Hepatic stellate cell (primary cell): ENCODE results near the gene NTN4.
"Not testable (repeated sequence)": the region's sequence is repeated elsewhere in the genome, so short reads cannot be mapped to it uniquely, and the experiment has no call there.

ENCODE experiments used
- DNase-seq: peaks from one replicate; pipeline ENCODE4 v3.0.0; 2011; ENCODE audit warnings: low spot score

Gene NTN4

GRCh38 chr12:95746062-95746461 lies 44.5 kb downstream of the NTN4 start:
- not testable (repeated sequence) for DNase-seq

GRCh38 chr12:95742586-95742985 lies 48.0 kb downstream of the NTN4 start:
- no peak for DNase-seq

- DNase-seq, result no peak
These were observed 48.9 kb downstream of the NTN4 start for GRCh38 chr12:95741635-95742034.

GRCh38 chr12:95740751-95741150 lies 49.8 kb downstream of the NTN4 start:
- DNase-seq, result no peak

GRCh38 chr12:95739561-95740313 lies 50.8 kb downstream of the NTN4 start:
- no peak for DNase-seq

GRCh38 chr12:95738024-95738611 lies 52.4 kb downstream of the NTN4 start:
- DNase-seq, result no peak

GRCh38 chr12:95736631-95737030 lies 53.9 kb downstream of the NTN4 start:
- no peak for DNase-seq

GRCh38 chr12:95735728-95736127 lies 54.8 kb downstream of the NTN4 start:
- DNase-seq, result not testable (repeated sequence)

GRCh38 chr12:95733141-95733825 lies 57.3 kb downstream of the NTN4 start:
- DNase-seq, result peak; percentile 46

GRCh38 chr12:95731519-95731958 lies 59.0 kb downstream of the NTN4 start:
- DNase-seq, result no peak

GRCh38 chr12:95730457-95730856 lies 60.1 kb downstream of the NTN4 start:
- no peak for DNase-seq

GRCh38 chr12:95726903-95727302 lies 63.7 kb downstream of the NTN4 start:
- no peak for DNase-seq

- no peak for DNase-seq
These were observed 65.8 kb downstream of the NTN4 start for GRCh38 chr12:95724767-95725166.

- no peak for DNase-seq
These were observed 66.7 kb downstream of the NTN4 start for GRCh38 chr12:95723693-95724384.

GRCh38 chr12:95721320-95721719 lies 69.2 kb downstream of the NTN4 start:
- no peak for DNase-seq

- DNase-seq, result no peak
These were observed 70.4 kb downstream of the NTN4 start for GRCh38 chr12:95720146-95720545.

- no peak for DNase-seq
These were observed 71.8 kb downstream of the NTN4 start for GRCh38 chr12:95718772-95719171.

- DNase-seq, result no peak
These were observed 72.5 kb downstream of the NTN4 start for GRCh38 chr12:95718006-95718431.

GRCh38 chr12:95717316-95717928 lies 73.1 kb downstream of the NTN4 start:
- DNase-seq, result no peak

- DNase-seq, result no peak
These were observed 75.4 kb downstream of the NTN4 start for GRCh38 chr12:95715177-95715576.

- DNase-seq, result no peak
These were observed 78.3 kb downstream of the NTN4 start for GRCh38 chr12:95712269-95712668.

- no peak for DNase-seq
These were observed 80.2 kb downstream of the NTN4 start for GRCh38 chr12:95710386-95710785.
